Measurements from ENCODE around the gene MGA.

The MGA gene

GRCh38 chr15:41789236-41789635 is 129.0 kb downstream of the MGA start:
- no peak for DNase-seq

DNA sequence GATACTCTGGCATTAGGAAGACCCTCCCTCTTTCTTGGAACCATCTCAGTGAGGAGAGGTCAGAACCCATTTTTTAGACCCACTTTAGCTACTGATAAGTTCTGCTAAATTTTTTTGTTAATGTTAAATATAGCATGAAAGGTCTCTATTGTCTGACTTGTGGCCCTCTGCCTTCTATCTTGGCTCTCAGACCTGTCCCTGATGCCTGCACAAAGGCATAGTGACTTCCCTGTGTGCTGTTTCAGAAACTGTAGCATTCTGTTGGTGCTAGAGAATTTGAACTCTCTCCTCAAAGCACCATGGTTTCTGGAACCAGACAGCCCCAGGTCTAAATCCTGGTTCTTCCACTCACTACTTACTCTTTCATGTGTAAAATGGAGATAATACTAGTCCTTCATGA is 129.5 kb downstream of the MGA start:
- no peak for DNase-seq

- DNase-seq = no peak
These were observed 130.0 kb downstream of the MGA start for GRCh38 chr15:41790169-41790568.

GRCh38 chr15:41790756-41791546 is 130.7 kb downstream of the MGA start:
- no peak for DNase-seq

DNA sequence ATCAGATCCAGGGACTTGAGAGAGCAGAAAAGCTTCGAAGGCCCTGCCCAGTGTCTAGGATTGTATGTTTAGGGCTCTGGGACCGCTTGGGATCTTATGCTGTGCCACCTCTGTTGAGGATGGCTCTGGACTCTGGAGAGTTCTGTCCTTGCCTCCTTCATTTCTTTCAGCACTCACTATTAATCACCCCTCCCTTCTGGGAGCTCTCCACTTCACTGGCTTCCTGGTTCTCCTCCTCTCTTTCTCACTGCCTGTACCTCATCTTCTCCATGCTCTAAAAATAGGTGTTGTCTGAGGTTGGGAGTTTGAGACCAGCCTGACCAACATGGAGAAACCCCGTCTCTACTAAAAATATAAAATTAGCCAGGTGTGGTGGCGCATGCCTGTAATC is 131.3 kb downstream of the MGA start:
- DNase-seq = no peak

DNA sequence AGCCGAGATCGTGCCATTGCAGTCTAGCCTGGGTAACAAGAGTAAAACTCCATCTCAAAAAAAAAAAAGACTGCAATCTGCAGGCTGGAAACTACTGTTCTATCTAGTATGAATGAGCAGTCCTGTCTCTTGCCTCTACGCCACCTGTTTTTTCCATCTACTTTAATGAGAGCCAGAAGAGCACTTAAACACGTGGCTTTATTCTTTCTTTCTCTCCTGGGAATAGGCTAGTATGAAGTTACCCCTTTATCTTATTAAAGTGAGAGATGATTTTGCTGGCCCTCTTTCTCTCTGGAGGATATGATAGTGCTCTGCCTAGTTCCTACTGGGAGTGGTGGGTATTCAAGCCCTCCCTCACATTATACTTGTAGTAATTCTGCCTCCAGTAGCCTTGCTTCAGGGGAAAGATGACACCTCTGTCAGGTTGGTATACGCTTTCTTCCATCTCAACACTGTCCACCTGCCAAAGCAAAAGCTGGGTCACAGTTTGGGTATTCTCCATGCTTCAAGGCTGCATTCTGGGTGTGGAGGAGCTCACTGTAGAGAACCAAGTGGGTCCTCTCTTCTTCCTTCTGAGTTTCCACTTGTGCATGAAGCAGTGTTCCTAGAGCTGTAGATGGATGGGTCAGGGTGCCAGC is 131.9 kb downstream of the MGA start:
- DNase-seq = no peak

DNA sequence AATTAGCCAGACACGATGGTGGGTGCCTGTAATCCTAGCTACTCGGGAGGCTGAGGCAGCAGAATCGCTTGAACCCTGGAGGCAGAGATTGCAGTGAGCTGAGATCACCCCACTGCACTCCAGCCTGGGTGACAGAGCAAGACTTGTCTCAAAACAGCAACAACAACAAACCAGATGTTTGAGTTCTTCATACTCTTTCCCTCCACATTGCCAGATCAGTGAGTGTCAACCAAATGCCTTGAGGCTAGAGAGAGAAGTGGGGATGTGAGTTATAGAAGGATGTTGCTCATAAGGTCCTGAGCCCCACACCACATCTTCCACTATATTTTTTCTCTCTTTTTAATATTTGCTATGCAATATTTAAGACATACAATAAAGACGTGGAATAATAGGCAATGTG is 133.9 kb downstream of the MGA start:
- DNase-seq = no peak

DNA sequence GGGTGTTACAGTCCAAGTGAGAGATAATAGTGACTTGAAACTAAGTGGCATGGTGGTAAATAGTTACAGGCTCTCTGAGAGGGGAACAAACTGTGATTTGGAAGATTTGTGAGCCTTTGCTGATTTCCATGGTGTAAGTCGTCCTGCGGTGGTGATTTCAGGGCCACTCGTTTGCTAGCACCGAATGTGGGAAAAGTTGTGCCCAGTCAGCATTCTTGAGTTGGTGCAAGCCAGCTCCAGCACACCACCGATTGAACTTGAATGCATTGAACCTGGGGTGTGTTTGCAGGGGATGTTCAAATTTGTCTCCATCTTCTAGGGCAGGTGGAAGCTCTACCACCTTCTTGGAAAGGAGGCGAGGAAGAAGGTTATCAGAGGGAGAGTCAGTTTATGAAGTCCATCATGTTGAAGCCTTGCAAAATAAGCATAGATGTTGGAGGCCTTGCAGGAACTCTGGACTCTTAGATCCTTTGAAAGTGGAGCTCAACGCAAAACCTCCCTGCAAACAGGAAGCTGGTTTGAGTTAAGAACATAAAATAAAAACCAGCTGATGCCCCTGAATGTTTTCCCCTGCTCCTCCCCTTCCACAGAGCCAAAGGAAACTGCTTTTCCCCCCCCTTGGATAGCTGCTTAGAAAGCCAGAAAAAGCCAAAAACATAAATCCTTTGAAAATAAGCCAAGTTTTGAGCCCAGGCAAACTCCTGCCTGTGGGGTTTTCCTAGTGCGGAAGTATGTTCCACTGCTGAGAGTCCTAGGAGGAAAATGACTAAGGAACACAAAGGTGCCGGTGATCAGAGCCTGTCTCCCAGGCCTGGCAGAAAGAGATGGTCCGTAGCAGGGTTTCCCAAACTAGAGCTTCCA is 136.0 kb downstream of the MGA start:
- no peak for DNase-seq

DNA sequence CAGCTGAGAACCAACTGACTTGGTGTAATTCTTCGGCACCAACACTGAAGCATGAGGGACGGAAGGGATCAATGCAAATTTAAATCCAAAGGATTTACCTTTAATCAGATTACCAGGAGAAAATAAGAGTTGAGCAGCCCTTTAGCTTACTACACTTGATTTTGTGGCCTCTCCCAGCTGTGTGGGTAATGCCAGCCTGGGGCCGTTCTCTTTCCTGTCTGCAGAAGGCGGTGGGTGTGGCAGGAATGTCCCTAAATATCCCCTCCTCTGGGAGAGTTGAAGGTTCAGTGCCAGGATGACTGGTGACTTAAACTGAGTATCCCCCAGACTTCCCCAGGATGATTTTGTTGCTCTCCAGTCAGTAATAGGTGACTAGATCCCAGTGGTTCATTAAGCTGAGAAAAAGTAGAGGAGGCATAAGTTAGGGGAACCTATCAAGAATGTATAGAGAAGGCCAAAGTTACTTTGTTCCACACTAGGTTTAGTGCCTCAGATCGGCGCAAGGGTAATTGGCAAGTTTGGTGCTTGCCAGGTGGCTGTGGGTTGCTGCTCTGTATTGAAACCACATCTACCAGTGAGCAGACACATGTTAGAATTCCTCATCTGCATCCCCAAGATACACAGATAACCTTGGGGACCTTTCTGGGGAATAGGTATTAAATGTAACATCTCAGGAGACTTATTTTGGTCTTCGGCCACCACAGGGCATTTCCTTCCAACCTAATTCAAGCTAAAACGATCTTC is 137.2 kb downstream of the MGA start:
- DNase-seq = no peak

- DNase-seq = no peak
These were observed 138.6 kb downstream of the MGA start for GRCh38 chr15:41798607-41799487.

DNA sequence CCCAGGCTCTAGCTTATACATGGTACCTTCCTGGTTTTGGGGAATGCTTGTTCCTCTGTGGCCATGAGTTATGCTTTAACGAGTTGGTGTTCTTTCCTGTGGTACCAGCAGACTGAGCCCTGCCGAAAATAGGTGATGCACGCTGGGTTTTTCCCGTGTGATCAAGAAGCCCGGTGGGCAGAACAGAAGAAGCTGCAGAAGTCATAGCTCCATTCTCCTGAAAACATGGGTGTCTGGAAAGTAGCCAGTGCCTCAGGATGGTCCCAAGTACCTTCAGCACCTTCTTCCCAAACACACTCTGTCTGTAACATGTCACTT is 139.2 kb downstream of the MGA start:
- DNase-seq = no peak

DNA sequence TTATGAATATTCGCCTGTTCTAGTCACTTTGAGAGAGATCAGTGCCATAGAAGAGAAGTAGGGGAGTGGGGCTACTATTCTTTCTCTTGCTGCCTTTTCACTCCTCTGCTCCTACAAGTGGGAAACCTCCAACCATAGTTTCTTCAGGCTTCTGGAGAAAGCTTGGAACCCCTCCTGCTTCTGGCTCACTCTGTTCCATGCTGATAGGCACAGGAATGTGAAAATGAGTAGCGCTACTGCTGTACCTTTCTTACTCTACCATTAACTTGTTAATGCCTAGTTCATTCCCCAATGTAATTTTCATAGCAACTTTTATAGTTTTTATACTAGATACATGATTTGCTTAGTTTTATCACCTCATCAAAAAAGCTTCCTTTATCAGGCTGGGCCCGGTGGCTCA is 141.0 kb downstream of the MGA start:
- no peak for DNase-seq

DNA sequence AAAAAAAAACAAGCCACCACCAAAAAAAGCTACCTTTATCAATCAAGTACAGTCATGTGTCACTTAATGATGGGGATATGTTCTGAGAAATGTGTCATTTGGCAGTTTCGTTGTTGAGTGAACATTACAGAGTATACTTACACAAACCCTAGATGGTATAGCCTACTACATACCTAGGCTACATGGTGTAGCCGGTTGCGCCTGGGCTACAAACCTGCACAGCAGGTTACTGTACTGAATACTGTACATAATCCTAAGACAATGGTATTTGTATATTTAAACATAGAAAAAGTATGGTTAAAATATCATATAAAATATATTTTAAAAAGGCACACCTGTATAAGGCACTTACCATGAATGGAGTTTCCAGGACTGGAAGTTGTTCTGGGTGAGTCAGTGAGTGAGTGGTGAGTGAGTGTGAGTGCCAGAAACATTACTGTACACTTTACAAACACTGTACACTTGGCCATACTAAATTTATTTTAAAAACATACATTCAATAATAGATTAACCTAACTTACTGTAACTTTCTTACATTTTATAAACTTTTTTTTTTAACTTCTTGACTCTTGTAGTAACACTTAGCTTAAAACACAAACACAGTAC is 141.7 kb downstream of the MGA start:
- DNase-seq = no peak

- DNase-seq = no peak
These were observed 144.2 kb downstream of the MGA start for GRCh38 chr15:41804361-41804760.

DNA sequence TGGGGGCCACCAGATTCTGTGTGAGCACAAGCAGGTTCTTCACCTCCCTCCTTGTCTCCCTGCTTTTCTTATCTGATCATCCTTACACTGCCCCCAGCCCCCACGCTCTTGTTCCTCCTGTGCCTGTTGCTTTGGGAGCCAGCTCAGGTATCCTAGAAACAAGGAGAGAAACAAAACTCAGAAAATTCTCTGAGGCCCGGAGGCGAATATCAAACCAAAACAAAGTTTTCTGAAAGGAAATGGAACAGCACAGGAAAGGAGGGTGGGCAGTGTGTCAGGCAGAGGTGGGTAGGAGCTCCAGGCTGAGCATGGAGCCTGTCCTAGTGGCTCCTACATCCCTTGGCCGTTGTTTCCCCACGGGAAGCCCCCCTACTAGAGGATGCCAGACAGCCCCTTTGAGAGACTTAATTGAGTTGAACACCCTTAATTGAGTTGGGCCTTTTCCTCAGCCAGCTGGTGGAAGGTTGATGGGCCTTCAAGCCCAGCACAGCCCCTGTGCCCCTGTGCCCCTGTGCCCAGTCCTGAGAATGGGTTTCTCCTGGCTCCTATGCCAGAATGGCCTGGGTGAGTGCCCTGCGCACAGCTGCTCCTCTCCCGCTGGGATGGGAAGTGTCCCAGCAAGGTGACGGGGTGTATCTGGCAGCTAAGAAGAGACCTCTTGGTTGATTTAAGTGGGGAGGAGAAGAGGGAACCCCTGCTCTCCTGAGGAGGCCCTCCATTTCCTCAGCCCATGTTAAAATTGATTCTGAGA is 144.9 kb downstream of the MGA start:
- no peak for DNase-seq

DNA sequence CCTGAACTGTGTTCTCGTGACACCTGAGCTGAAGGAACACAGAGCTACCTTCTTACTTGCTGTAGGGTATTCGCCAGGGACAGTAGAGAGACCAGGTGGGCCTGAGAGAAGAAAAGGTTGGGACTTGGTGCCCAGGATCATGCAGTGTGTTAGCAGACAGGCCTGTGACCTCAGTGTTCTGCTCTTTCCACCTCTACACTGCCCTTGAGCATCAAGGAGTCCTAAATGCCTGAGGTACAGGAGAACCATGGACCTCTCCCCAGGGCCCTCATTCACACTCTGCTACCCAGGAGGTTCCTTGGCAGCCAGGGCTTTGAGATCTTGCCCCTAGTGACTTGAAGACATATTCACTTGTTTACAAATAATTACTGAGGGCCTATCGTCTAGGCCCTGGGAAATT is 145.5 kb downstream of the MGA start:
- DNase-seq = no peak

GRCh38 chr15:41806291-41807181 is 146.3 kb downstream of the MGA start:
- DNase-seq = no peak

- DNase-seq = no peak
These were observed 148.9 kb downstream of the MGA start for GRCh38 chr15:41809121-41809520.

DNA sequence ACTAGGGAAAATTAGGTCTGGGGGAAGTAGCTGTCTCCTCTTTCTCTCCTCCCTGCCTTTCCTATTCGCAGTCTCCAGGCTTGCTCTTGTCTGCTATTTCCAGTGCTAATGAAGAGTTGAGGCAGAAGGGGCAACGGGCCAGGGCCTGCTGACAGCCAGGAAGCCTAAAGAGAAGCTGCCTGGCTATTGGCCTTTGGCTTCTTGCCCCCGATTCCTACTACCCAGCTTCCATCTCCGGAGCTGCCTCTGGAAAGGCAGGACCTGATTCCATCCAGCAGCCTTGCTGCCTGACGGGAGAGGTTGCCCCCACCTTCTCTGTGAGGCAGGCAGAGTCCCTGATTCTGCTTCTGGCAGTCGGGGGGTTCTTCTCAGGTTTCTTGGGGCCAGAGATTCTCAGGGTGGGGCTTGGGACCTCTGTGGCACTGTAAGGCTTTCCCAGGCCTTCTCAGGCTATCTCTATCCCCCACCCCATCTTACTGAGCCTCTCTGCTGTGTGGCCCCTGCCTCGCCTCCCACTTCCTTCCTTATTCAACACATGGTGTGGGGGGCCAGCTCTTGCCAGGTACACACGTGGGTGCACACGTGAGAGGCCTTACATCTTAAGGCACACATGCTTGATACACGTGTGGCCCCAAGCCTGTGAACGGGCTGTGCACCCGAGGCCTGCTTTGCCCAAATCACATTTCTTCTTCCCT is 149.5 kb downstream of the MGA start:
- DNase-seq = no peak
